ENCODE data around the gene FAM241B.

FAM241B gene

GRCh38 chr10:69634759-69635425 lies 4.8 kb downstream of the FAM241B start:
- no peak for DNase-seq

- no peak for DNase-seq
These were observed 5.6 kb downstream of the FAM241B start for GRCh38 chr10:69635428-69636272.

GRCh38 chr10:69636273-69636575 lies 6.2 kb downstream of the FAM241B start:
- DNase-seq = no peak

- peak; percentile 11 for DNase-seq
These were observed 6.9 kb downstream of the FAM241B start for GRCh38 chr10:69636626-69637605.

GRCh38 chr10:69638642-69639041 lies 8.6 kb downstream of the FAM241B start:
- DNase-seq = no peak

- DNase-seq = peak; percentile 76
These were observed 9.5 kb downstream of the FAM241B start for GRCh38 chr10:69639291-69640195.

GRCh38 chr10:69640196-69640980 lies 10.3 kb downstream of the FAM241B start:
- DNase-seq = no peak

- DNase-seq = no peak
These were observed 11.4 kb downstream of the FAM241B start for GRCh38 chr10:69641261-69641980.

GRCh38 chr10:69642747-69643146 lies 12.7 kb downstream of the FAM241B start:
- DNase-seq = no peak

- no peak for DNase-seq
These were observed 14.0 kb downstream of the FAM241B start for GRCh38 chr10:69643779-69644657.

- peak; percentile 69 for DNase-seq
These were observed 14.7 kb downstream of the FAM241B start for GRCh38 chr10:69644658-69645295.

GRCh38 chr10:69645296-69646184 lies 15.5 kb downstream of the FAM241B start:
- DNase-seq = no peak

- peak; percentile 18 for DNase-seq
These were observed 16.4 kb downstream of the FAM241B start for GRCh38 chr10:69646185-69647060.

- DNase-seq = no peak
These were observed 17.1 kb downstream of the FAM241B start for GRCh38 chr10:69647126-69647525.

- no peak for DNase-seq
These were observed 17.8 kb downstream of the FAM241B start for GRCh38 chr10:69647819-69648218.

GRCh38 chr10:69648461-69648860 lies 18.4 kb downstream of the FAM241B start:
- DNase-seq = no peak
